Hepatocyte (in vitro differentiated cells): ENCODE measurements around the gene ZNF281. TPM values are rescaled to one million over a fixed set of nuclear protein-coding genes. Genes with fewer than 3 reads are reported as not detected.

Experiments used
- DNase-seq: peaks from one replicate; pipeline ENCODE4 v3.0.0-alpha.2; 2016; ENCODE audit warnings: low spot score
- H2AFZ ChIP-seq: fragments of 200-600 bp; sonication (generic); 2 replicates; pipeline ENCODE4 v1.6.0; 2016; ENCODE audit warnings: antibody characterized with exemption, mild to moderate bottlenecking
- H3K27ac ChIP-seq: fragments of 200-600 bp; sonication (generic); 2 replicates; pipeline ENCODE4 v1.5.1; 2016; ENCODE audit warnings: mild to moderate bottlenecking
- H3K27me3 ChIP-seq: fragments of 200-600 bp; sonication (generic); 2 replicates; pipeline ENCODE4 v1.6.1; 2016
- H3K36me3 ChIP-seq: fragments of 200-600 bp; sonication (generic); replicated peaks from 2 replicates; pipeline ENCODE4 v1.5.1; 2016; ENCODE audit warnings: low read depth; ENCODE audit not compliant: insufficient read depth
- H3K4me1 ChIP-seq: fragments of 200-600 bp; sonication (generic); 2 replicates; pipeline ENCODE4 v1.5.1; 2016; ENCODE audit warnings: mild to moderate bottlenecking, moderate library complexity; ENCODE audit not compliant: insufficient read depth
- H3K4me2 ChIP-seq: fragments of 200-600 bp; sonication (generic); 2 replicates; pipeline ENCODE4 v1.6.0; 2016
- H3K4me3 ChIP-seq: fragments of 200-600 bp; sonication (generic); 2 replicates; pipeline ENCODE4 v1.5.1; 2016; ENCODE audit warnings: mild to moderate bottlenecking
- H3K79me2 ChIP-seq: fragments of 200-600 bp; sonication (generic); 2 replicates; pipeline ENCODE4 v1.6.0; 2017; ENCODE audit warnings: mild to moderate bottlenecking
- H3K9me2 ChIP-seq: fragments of 200-600 bp; sonication (generic); replicated peaks from 2 replicates; pipeline ENCODE4 v1.6.0; 2017; ENCODE audit warnings: mild to moderate bottlenecking; ENCODE audit not compliant: insufficient read depth
- H3K9me3 ChIP-seq: fragments of 200-600 bp; sonication (generic); 2 replicates; pipeline ENCODE4 v1.5.1; 2016; ENCODE audit warnings: low read depth, mild to moderate bottlenecking
- H4K20me1 ChIP-seq: fragments of 200-600 bp; sonication (generic); 2 replicates; pipeline ENCODE4 v1.6.0; 2016; ENCODE audit warnings: mild to moderate bottlenecking; ENCODE audit not compliant: insufficient read depth, poor library complexity, severe bottlenecking
- EZH2 ChIP-seq: fragments of 200-600 bp; sonication (generic); IDR thresholded peaks from 2 replicates; pipeline ENCODE4 v1.6.1; 2016; ENCODE audit warnings: antibody characterized with exemption, mild to moderate bottlenecking, borderline replicate concordance
- EZH2phosphoT487 ChIP-seq: fragments of 200-600 bp; sonication (generic); IDR thresholded peaks from one replicate; pipeline ENCODE4 v1.6.1; 2018; ENCODE audit warnings: antibody characterized with exemption, mild to moderate bottlenecking, low read depth, moderate library complexity; ENCODE audit not compliant: unreplicated experiment, severe bottlenecking
- WGBS: methylation state at CpG from one replicate; pipeline ENCODE4 v1.1.6; 2016; ENCODE audit warnings: low lambda C conversion rate; ENCODE audit errors: missing lambda C conversion rate; 5-methylcytosine and 5-hydroxymethylcytosine counted together
- polyA plus RNA-seq: library from polyadenylated mRNA; unstranded; fragments of >200 nt; fragmentation: Nextera tagmentation; extraction: Ambion mirVana; gene quantifications from 2 replicates; pipeline ENCODE4 v1.2.1, GENCODE V29; 2016
- total RNA-seq: library from RNA; depleted of rRNA; stranded (reverse); fragments of >200 nt; gene quantifications from 2 replicates; pipeline ENCODE4 v1.2.3, GENCODE V29; 2014
- TF ChIP-seq, protein P1 (sequence below): fragments of 200-600 bp; sonication (generic); IDR thresholded peaks from 2 replicates; pipeline ENCODE4 v1.5.1; 2016; ENCODE audit warnings: antibody characterized with exemption, mild to moderate bottlenecking; ENCODE audit not compliant: poor library complexity

The ZNF281 gene
- total and polyA plus RNA-seq, 2 experiments from 2014 or later = 19.2 to 26.6 TPM

DNA sequence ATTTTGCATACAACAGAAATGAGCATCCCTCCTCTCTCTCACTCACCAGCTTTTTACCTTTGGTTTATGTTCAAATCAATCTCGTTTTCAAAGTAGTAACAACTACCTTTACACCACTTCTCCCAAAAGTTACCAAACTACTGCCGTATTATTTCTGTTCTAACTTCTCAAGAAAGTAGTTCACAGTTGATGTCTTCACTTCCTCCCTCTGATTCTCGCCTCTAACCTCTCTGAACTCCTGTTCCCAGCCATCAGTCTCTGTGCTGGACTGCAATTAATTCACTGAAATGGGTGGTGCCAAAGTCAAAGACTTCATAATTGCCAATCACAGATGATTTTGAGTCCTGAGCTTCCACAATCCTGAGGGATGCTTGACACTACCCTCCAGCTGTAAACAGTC, 54.0 kb downstream of the ZNF281 start:
- Histone ChIP-seq H3K36me3 (no peaks in the 10 kb centered on the region), H3K9me2 (no peaks in the 10 kb centered on the region), H3K4me3 (no peak overlapping the region), H4K20me1 (no peaks in the 10 kb centered on the region), H3K4me1 (peaks cover 4% of the 10 kb centered on the region), H3K9me3 (no peaks in the 10 kb centered on the region), H2AFZ (no peak overlapping the region), H3K27ac (no peak overlapping the region), H3K4me2 (no peak overlapping the region), H3K27me3 (no peaks in the 10 kb centered on the region), H3K79me2 (no peaks in the 10 kb centered on the region)
- DNase-seq = no peak
- 85% methylated on average over 3 of the region's 3 CpGs for WGBS
- TF ChIP-seq, protein P1, sequence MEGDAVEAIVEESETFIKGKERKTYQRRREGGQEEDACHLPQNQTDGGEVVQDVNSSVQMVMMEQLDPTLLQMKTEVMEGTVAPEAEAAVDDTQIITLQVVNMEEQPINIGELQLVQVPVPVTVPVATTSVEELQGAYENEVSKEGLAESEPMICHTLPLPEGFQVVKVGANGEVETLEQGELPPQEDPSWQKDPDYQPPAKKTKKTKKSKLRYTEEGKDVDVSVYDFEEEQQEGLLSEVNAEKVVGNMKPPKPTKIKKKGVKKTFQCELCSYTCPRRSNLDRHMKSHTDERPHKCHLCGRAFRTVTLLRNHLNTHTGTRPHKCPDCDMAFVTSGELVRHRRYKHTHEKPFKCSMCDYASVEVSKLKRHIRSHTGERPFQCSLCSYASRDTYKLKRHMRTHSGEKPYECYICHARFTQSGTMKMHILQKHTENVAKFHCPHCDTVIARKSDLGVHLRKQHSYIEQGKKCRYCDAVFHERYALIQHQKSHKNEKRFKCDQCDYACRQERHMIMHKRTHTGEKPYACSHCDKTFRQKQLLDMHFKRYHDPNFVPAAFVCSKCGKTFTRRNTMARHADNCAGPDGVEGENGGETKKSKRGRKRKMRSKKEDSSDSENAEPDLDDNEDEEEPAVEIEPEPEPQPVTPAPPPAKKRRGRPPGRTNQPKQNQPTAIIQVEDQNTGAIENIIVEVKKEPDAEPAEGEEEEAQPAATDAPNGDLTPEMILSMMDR = no peak
- TF ChIP-seq EZH2 (no peak), EZH2phosphoT487 (no peak)

Other genes starting within 250 kb of the ZNF281 start
- 1.4 and 2.2 TPM in 2 replicates for gene KIF14, start 210.7 kb upstream of the ZNF281 start, total RNA-seq
- gene KIF14, start 210.7 kb upstream of the ZNF281 start, polyA plus RNA-seq = 0.54 and 0.68 TPM in 2 replicates